Stomach (tissue), 9 donors: ENCODE data around the gene PTGER1. TPM values are rescaled to one million over a fixed set of nuclear protein-coding genes. Genes with fewer than 3 reads are reported as not detected.
"Not testable (repeated sequence)": the region's sequence is repeated elsewhere in the genome, so short reads cannot be mapped to it uniquely, and the experiment has no call there.

Experiments
- DNase-seq, 2 donors: peaks; one replicate each; pipeline versions ENCODE4 v3.0.0 to v3.0.0-alpha.2; 2013 to 2019
- H3K27ac ChIP-seq, 5 donors: fragments of 200-600 bp in 4 of 5; sonication (generic) in 4 of 5; one replicate each; pipeline ENCODE4 v1.5.1; 2013 to 2019; ENCODE audit warnings: mild to moderate bottlenecking in 1 of 5, moderate library complexity in 1 of 5
- H3K27me3 ChIP-seq, 3 donors: fragments of 200-600 bp; sonication (generic); one replicate each; pipeline ENCODE4 v1.5.1; 2017 to 2019; ENCODE audit warnings: mixed run types in 1 of 3
- H3K36me3 ChIP-seq, 4 donors: fragments of 200-600 bp; sonication (generic); 1 replicate in 3 of 4; 2 replicates in 1 of 4; pipeline ENCODE4 v1.5.1; 2016 to 2019
- H3K4me1 ChIP-seq, 4 donors: fragments of 200-600 bp; sonication (generic); one replicate each; pipeline ENCODE4 v1.5.1; 2016 to 2019
- H3K4me3 ChIP-seq, 4 donors: fragments of 200-600 bp; sonication (generic) in 3 of 4; one replicate each; pipeline ENCODE4 v1.5.1; 2016 to 2019; ENCODE audit warnings: mild to moderate bottlenecking in 1 of 4
- H3K9me3 ChIP-seq, 4 donors: fragments of 200-600 bp; sonication (generic); one replicate each; pipeline ENCODE4 v1.5.1; 2016 to 2019
- CTCF ChIP-seq, 7 experiments: fragments of 450-650 bp in 4 of 7; fragments of 200-600 bp in 3 of 7; sonication (generic) in 3 of 7; IDR thresholded peaks; one replicate each; pipeline ENCODE4 v1.5.1; 2016 to 2019; ENCODE audit warnings: antibody characterized with exemption in 7 of 7, control low read depth in 2 of 7, mild to moderate bottlenecking in 1 of 7
- EP300 ChIP-seq: sonication (generic); formaldehyde crosslinking; IDR thresholded peaks from one replicate; pipeline ENCODE4 v1.6.1; 2017; ENCODE audit warnings: antibody characterized with exemption
- POLR2A ChIP-seq, 4 donors: fragments of 450-650 bp; IDR thresholded peaks; one replicate each; pipeline ENCODE4 v1.6.1; 2016; ENCODE audit warnings: antibody characterized with exemption in 4 of 4, control low read depth in 2 of 4, mild to moderate bottlenecking in 1 of 4, moderate library complexity in 1 of 4
- POLR2AphosphoS5 ChIP-seq, 3 donors: sonication (generic); formaldehyde crosslinking; IDR thresholded peaks; one replicate each; pipeline ENCODE4 v1.6.1; 2016; ENCODE audit warnings: antibody characterized with exemption in 3 of 3
- WGBS, 5 donors: extraction: QIAGEN DNeasy Blood & Tissue Kit in 3 of 5; methylation state at CpG; one replicate each; pipeline versions ENCODE4 v1.1.5 to v1.1.7; 2013 to 2018; 5-methylcytosine and 5-hydroxymethylcytosine counted together
- intact Hi-C: fragments of 100-400 bp; cut with DNase I; formaldehyde crosslinking; loops from one replicate; pipeline ENCODE4 v1.15.1; 2023; ENCODE audit warnings: low total_unique reads
- polyA plus RNA-seq, 3 donors: library from polyadenylated mRNA; stranded (reverse); fragments of 200-250 nt; gene quantifications; one replicate each; pipeline ENCODE4 v1.2.3, GENCODE V29; 2013
- total RNA-seq, 5 donors: library from RNA; depleted of rRNA; stranded (reverse); fragments of >200 nt; gene quantifications; one replicate each; pipeline versions ENCODE4 v1.1.0 to v1.2.3, GENCODE V29; 2014 to 2016
- donor health status: healthy with polysubstance abuse.
- donor health status: Bipolar disorder and iron deficiency.
- donor health status: healthy.

Gene PTGER1
- total and polyA plus RNA-seq, 8 donors = 1.2 to 3.4 (median 2.4) TPM; not detected in 4

GRCh38 chr19:14511229-14511593 is 36.1 kb upstream of the PTGER1 start:
- peaks cover 29 to 80% (median 33%) of the 10 kb centered on the region in 4 donors for H3K4me1 ChIP-seq
- intact Hi-C loops = no loop called here
- no peak for TF ChIP-seq EP300
- TF ChIP-seq POLR2A (IDR thresholded peaks at IDR 0.05) = no peak
- no peak for TF ChIP-seq POLR2AphosphoS5 (IDR thresholded peaks at IDR 0.05)
- TF ChIP-seq CTCF (IDR thresholded peaks at IDR 0.05) = no peak
- H3K9me3 ChIP-seq = no peaks in the 10 kb centered on the region
- no peak for DNase-seq
- no peaks in the 10 kb centered on the region for H3K27me3 ChIP-seq
- peak overlapping the region in 4 of 5 donors; percentile 59 to 73 (median 70) for H3K27ac ChIP-seq
- H3K36me3 ChIP-seq = peaks cover 19 to 33% (median 32%) of the 10 kb centered on the region in 4 donors
- no peak overlapping the region for H3K4me3 ChIP-seq
- WGBS, 5 donors = 79 to 91% (median 87%) methylated on average over 4 of the region's 4 CpGs

- peaks cover 13 to 27% (median 25%) of the 10 kb centered on the region in 4 donors for H3K36me3 ChIP-seq
- TF ChIP-seq POLR2AphosphoS5 (IDR thresholded peaks at IDR 0.05) (no peak), POLR2A (IDR thresholded peaks at IDR 0.05) (no peak)
- H3K9me3 ChIP-seq = no peaks in the 10 kb centered on the region
- intact Hi-C loops = no loop called here
- H3K4me3 ChIP-seq = no peak overlapping the region
- peaks cover 24 to 80% (median 29%) of the 10 kb centered on the region in 4 donors for H3K4me1 ChIP-seq
- no peaks in the 10 kb centered on the region for H3K27me3 ChIP-seq
- 37 to 49% (median 43%) methylated on average over 22 of the region's 22 CpGs for WGBS, 5 donors
- DNase-seq = peak in 1 of 2 donors; percentile 66
- H3K27ac ChIP-seq = peak overlapping the region; percentile 1 to 73 (median 70)
These were observed 35.4 kb upstream of the PTGER1 start for GRCh38 chr19:14510311-14511228.

GRCh38 chr19:14507704-14508542 is 32.8 kb upstream of the PTGER1 start:
- DNase-seq = peak in 1 of 2 donors; percentile 67
- H3K4me1 ChIP-seq = peaks cover 5 to 60% (median 10%) of the 10 kb centered on the region in 4 donors
- no peak for TF ChIP-seq POLR2AphosphoS5 (IDR thresholded peaks at IDR 0.05)
- no peaks in the 10 kb centered on the region for H3K27me3 ChIP-seq
- intact Hi-C loops = no loop called here
- H3K9me3 ChIP-seq = no peaks in the 10 kb centered on the region
- H3K36me3 ChIP-seq = peaks cover 0 to under 1% (median 0%) of the 10 kb centered on the region in 4 donors
- 57 to 67% (median 58%) methylated on average over 12 of the region's 12 CpGs for WGBS, 5 donors
- no peak overlapping the region for H3K4me3 ChIP-seq
- peak overlapping the region in 3 of 5 donors; percentile 12 to 75 (median 37) for H3K27ac ChIP-seq

GRCh38 chr19:14505488-14506239 is 30.5 kb upstream of the PTGER1 start:
- Histone ChIP-seq H3K9me3 (no peaks in the 10 kb centered on the region), H3K27me3 (no peaks in the 10 kb centered on the region), H3K36me3 (no peaks in the 10 kb centered on the region), H3K4me1 (peaks cover 0 to 43% (median 9%) of the 10 kb centered on the region in 4 donors), H3K4me3 (no peak overlapping the region), H3K27ac (peak overlapping the region; percentile 49 to 77 (median 68))
- peak in 5 of 7 experiments; percentile 50 to 63 (median 54) for TF ChIP-seq CTCF (IDR thresholded peaks at IDR 0.05)
- no peak for TF ChIP-seq POLR2AphosphoS5 (IDR thresholded peaks at IDR 0.05)
- 26 to 41% (median 31%) methylated on average over 19 of the region's 19 CpGs for WGBS, 5 donors
- DNase-seq = peak; percentile 69 to 87
- intact Hi-C loops = no loop called here

GRCh38 chr19:14504575-14504974 is 29.4 kb upstream of the PTGER1 start:
- DNase-seq, H3K4me3 ChIP-seq, H3K36me3 ChIP-seq, H3K27me3 ChIP-seq, H3K9me3 ChIP-seq, H3K27ac ChIP-seq, intact Hi-C loops: not testable (repeated sequence)
- WGBS, 5 donors = 79 to 92% (median 91%) methylated on average over 8 of the region's 8 CpGs
- peaks cover 0 to 33% (median 7%) of the 10 kb centered on the region in 4 donors for H3K4me1 ChIP-seq
